Measurements from ENCODE around the gene KIF20B. TPM values are rescaled to one million over a fixed set of nuclear protein-coding genes. Genes with fewer than 3 reads are reported as not detected.

Gene KIF20B
- total and polyA plus RNA-seq, 2 of the 8 experiments (the other 6 are each of a cell fraction or from before 2014, with no cell fraction given), result 4.5 to 72.0 TPM

DNA sequence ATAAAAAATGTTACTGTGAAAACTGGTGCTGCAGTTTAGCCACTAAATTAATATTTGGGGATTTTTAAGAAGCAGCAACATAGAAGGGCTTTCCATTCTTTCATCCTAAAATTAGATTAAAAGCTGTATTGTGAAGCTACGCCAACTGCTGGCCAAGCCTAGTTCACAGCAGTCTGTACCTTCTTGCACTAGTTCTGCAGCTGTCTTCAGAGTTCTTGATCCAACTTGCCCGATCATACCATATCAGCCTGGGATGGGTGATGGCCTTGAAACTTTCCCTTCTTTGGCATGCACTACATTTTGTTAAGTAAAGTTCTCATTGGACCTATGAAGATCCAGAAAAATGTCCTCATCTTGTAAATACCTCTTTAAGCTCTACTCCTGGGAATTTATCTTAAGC is 36.1 kb upstream of the KIF20B start:
- no peaks in the 10 kb centered on the region for H3K27me3 ChIP-seq (replicated peaks in 1 of 4; ENCODE audit: control insufficient read depth in 3 of 4, extremely low read depth in 1 of 4, insufficient read depth in 3 of 4, low read length in 3 of 4)
- no peak overlapping the region for H3K4ac ChIP-seq (replicated peaks; ENCODE audit: insufficient read length, low read depth, low read length)
- no peak overlapping the region for H3K23ac ChIP-seq (ENCODE audit: insufficient read length)
- H2BK5ac ChIP-seq (ENCODE audit: low read depth, low read length), result no peak overlapping the region
- H3K4me1 ChIP-seq (replicated peaks in 1 of 4; ENCODE audit: control insufficient read depth in 3 of 4, insufficient read depth in 4 of 4, low read length in 3 of 4), result no peaks in the 10 kb centered on the region
- TF ChIP-seq ZNF274 (IDR thresholded peaks at IDR 0.05; ENCODE audit: borderline replicate concordance, extremely low read depth, low read length) (no peak), NRF1 (IDR thresholded peaks at IDR 0.05; ENCODE audit: low read depth, low read length) (no peak), SRF (IDR thresholded peaks at IDR 0.05; ENCODE audit: low read depth, low read length) (no peak)
- TF ChIP-seq, protein P1, sequence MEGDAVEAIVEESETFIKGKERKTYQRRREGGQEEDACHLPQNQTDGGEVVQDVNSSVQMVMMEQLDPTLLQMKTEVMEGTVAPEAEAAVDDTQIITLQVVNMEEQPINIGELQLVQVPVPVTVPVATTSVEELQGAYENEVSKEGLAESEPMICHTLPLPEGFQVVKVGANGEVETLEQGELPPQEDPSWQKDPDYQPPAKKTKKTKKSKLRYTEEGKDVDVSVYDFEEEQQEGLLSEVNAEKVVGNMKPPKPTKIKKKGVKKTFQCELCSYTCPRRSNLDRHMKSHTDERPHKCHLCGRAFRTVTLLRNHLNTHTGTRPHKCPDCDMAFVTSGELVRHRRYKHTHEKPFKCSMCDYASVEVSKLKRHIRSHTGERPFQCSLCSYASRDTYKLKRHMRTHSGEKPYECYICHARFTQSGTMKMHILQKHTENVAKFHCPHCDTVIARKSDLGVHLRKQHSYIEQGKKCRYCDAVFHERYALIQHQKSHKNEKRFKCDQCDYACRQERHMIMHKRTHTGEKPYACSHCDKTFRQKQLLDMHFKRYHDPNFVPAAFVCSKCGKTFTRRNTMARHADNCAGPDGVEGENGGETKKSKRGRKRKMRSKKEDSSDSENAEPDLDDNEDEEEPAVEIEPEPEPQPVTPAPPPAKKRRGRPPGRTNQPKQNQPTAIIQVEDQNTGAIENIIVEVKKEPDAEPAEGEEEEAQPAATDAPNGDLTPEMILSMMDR (IDR thresholded peaks at IDR 0.05; ENCODE audit: control extremely low read depth in 1 of 3, insufficient read depth in 1 of 3, low read depth in 1 of 3, low read length in 3 of 3), result peak in 1 of 3 experiments; percentile 11; a peak in 1 of 4 replicates
- H2BK15ac ChIP-seq (ENCODE audit: low read length), result no peak overlapping the region
- no peak overlapping the region for H3K56ac ChIP-seq (replicated peaks; ENCODE audit: insufficient read length, low read depth, low read length)
- FAIRE-seq, result no peak
- H3K4me2 ChIP-seq (ENCODE audit: insufficient read depth in 1 of 2, low read depth in 2 of 2, low read length in 2 of 2), result no peak overlapping the region
- no peak overlapping the region for H3K18ac ChIP-seq (ENCODE audit: extremely low read depth, low read length)
- no peak overlapping the region for H4K5ac ChIP-seq (ENCODE audit: insufficient read length, low read depth, low read length)
- ChIA-PET POLR2A (ENCODE audit: partially characterized antibody) (interaction anchor here (1.1 to 1.2 kb wide), 2 partner anchors 18 to 21 kb away, joined by 3 to 6 read pairs; no protein-coding TSS in a partner anchor), CTCF (ENCODE audit: partially characterized antibody) (interaction anchor here (0.7 to 2.5 kb wide), 6 partner anchors 9 to 40 kb away, joined by 3 to 19 read pairs (median 4); no protein-coding TSS in a partner anchor)
- DNase-seq (ENCODE audit: low read depth in 1 of 2, low spot score in 2 of 2), result no peak
- WGBS, 2 experiments (ENCODE audit: extremely low coverage in 1 of 2, insufficient coverage in 1 of 2, insufficient read length in 1 of 2, insufficient replicate concordance in 2 of 2, low coverage in 1 of 2, low lambda C conversion rate in 2 of 2, missing lambda C conversion rate in 1 of 2), result 90% methylated on average over 2 of the region's 2 CpGs; no CpG with 5 or more reads in 1 of the 2 experiments
- H3K14ac ChIP-seq (ENCODE audit: insufficient read length), result no peak overlapping the region
- no peak overlapping the region for H3K27ac ChIP-seq (ENCODE audit: low read depth, low read length)
- no peak overlapping the region for H2AFZ ChIP-seq (ENCODE audit: low read length)
- no peaks in the 10 kb centered on the region for H3K36me3 ChIP-seq (ENCODE audit: control insufficient read depth in 2 of 4, insufficient read depth in 4 of 4, low read length in 3 of 4)
- H2BK12ac ChIP-seq (ENCODE audit: low read depth, low read length), result no peak overlapping the region
- H3K9me3 ChIP-seq (ENCODE audit: insufficient read depth in 2 of 2, low read depth in 1 of 2, low read length in 1 of 2), result no peaks in the 10 kb centered on the region
- no peaks in the 10 kb centered on the region for H3K79me2 ChIP-seq (ENCODE audit: control insufficient read depth in 1 of 2, insufficient read depth in 2 of 2, low read length in 2 of 2)
- H3K4me3 ChIP-seq (ENCODE audit: extremely low read depth in 1 of 4, insufficient read depth in 2 of 4, low read depth in 3 of 4, low read length in 4 of 4), result no peak overlapping the region
- H2BK120ac ChIP-seq (replicated peaks; ENCODE audit: low read depth, low read length), result no peak overlapping the region
- no peaks in the 10 kb centered on the region for H3K23me2 ChIP-seq (ENCODE audit: low read depth, low read length)
- no peak overlapping the region for H4K91ac ChIP-seq (replicated peaks; ENCODE audit: insufficient read length, low read length)
- H3K79me1 ChIP-seq (ENCODE audit: low read depth, low read length), result no peaks in the 10 kb centered on the region
- H3K9ac ChIP-seq (replicated peaks in 1 of 4; ENCODE audit: extremely low read depth in 1 of 4, low read depth in 3 of 4, low read length in 3 of 4), result no peak overlapping the region
- no peak overlapping the region for H2BK20ac ChIP-seq (ENCODE audit: low read length)
- no peak overlapping the region for H2AK5ac ChIP-seq (ENCODE audit: low read depth, low read length)
- H4K8ac ChIP-seq (ENCODE audit: extremely low read depth, insufficient read depth, low read length), result no peak overlapping the region
- H4K20me1 ChIP-seq (replicated peaks in 1 of 2; ENCODE audit: control insufficient read depth in 1 of 2, insufficient read depth in 2 of 2, low read length in 2 of 2), result no peaks in the 10 kb centered on the region
